Smooth muscle cell of the brain vasculature (primary cell): ENCODE results near the gene PHF21A.
"Not testable (repeated sequence)": the region's sequence is repeated elsewhere in the genome, so short reads cannot be mapped to it uniquely, and the experiment has no call there.

Source experiments
- DNase-seq: peaks from one replicate; pipeline ENCODE4 v3.0.0-alpha.2; 2012; ENCODE audit warnings: low read depth, low spot score

PHF21A gene

DNA sequence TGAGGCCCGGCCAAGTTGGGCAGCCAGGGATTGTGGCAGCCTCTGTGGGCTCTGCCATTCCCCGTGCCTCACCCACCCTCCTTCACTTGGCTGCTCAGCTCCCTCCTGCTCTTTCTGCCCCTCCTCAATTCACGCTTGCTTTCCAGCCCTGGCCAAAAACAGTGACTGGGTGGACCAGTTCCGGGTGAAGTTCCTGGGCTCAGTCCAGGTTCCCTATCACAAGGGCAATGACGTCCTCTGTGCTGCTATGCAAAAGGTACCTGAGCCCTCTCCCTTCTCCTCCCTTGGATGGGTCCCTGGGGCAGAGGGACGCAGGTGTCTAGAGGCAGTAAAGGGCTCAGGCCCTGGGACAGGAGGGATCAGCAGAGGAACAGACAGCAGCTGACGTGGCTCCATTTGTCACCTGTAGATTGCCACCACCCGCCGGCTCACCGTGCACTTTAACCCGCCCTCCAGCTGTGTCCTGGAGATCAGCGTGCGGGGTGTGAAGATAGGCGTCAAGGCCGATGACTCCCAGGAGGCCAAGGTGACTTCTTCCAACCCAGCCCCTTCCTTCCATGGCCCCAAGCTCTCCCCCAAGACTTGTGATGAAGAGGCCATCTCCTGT lies 216.8 kb downstream of the PHF21A start:
- DNase-seq: no peak

GRCh38 chr11:45902452-45903380 lies 218.5 kb downstream of the PHF21A start:
- no peak for DNase-seq

- no peak for DNase-seq
Observed at GRCh38 chr11:45901626-45902025, 219.6 kb downstream of the PHF21A start.

DNA sequence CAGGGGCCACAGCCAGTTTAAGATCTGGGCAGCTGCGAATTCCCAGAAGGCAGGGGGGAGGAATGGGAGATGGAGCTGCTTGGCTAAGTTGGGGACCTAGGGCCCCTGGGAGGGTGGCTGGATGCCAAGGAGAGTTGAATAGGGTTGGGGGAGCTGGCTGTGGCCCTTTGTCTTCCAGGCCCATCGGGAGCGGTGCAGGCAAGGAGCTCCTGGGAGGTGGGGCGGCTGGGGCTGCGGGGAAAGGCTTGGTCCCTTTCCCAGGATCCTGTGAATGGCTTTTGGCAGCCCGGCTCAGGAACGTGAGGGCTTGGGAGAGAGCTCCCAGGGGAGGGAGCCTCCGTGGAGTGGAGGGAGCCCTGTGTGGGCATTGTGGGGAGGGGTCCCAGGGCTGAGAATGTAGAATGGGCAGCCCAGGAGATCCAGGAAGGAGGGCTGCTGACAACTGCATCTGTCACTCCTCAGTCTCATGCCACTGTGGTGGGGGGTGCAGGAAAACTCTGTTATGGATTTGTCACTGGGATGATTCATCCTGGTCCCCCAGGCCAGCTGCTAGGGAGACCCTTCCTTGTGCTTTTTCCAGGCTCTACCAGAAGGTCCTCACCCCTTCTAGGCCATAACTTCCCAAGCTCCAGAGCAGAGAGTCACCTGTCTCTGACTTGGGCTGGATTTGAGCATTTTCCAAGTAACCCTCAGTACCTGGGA lies 220.2 kb downstream of the PHF21A start:
- no peak for DNase-seq

DNA sequence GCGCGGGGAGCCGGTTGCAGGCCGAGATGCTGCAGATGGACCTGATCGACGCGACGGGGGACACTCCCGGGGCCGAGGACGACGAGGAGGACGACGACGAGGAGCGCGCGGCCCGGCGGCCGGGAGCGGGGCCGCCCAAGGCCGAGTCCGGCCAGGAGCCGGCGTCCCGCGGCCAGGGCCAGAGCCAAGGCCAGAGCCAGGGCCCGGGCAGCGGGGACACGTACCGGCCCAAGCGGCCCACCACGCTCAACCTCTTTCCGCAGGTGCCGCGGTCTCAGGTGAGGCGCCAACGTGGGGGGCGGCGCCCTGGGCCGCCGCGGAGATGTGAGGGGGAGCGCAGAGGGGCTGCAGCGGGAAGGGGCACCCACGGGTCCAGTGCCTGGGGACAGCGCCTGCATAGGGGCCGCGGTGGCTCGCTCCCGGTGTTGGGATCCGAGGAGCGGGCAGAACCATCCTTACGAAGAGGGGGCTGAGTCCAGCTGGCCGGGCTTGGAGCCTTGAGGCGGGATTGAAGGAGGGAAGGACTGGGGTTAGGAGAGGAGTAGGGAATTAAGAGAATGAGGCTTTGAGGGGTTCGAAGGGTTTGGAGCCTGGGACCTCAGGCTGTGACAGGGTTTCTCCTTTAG lies 221.0 kb downstream of the PHF21A start:
- not testable (repeated sequence) for DNase-seq

DNA sequence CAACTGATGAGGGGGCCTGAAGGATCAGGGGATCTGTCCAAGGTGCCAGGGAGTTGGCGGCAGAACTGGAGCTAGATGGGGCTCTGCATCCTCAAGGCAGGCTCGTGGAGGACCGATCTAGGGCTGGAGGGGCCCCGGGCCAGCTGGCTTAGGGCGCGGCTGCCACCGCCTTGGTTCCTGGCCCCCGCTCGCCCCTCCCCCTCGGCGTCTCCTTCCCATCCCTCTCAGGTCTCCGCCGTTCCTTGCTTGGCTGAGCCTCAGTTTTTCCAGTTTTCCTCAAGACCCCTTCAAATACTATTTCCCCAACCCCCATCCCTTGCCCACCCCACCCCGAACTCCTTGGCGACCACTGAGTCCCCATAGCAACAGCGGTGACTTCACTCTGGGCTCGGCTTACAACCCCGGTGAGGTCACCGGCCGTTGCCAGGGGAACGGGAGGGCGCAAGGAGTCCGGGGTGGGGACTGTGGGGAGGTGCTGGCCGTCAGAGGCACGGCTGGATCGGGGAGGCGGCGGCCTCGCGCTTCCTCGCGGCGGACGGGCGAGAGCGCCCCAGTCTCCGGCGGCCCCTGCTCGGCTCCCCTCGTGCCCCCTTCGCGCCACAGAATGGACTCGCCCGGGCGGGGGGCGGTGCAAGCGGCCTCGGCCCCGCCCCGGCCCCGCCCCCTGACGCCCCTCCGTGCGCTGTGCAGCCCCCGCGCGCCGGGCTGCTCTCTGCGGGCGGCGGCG lies 221.6 kb downstream of the PHF21A start:
- DNase-seq: peak; percentile 52

GRCh38 chr11:45899086-45899447 lies 222.2 kb downstream of the PHF21A start:
- DNase-seq: no peak

GRCh38 chr11:45897556-45897955 lies 223.7 kb downstream of the PHF21A start:
- no peak for DNase-seq

GRCh38 chr11:45896422-45896984 lies 224.8 kb downstream of the PHF21A start:
- no peak for DNase-seq

- DNase-seq: no peak
Observed at GRCh38 chr11:45895553-45896259, 225.5 kb downstream of the PHF21A start.

DNA sequence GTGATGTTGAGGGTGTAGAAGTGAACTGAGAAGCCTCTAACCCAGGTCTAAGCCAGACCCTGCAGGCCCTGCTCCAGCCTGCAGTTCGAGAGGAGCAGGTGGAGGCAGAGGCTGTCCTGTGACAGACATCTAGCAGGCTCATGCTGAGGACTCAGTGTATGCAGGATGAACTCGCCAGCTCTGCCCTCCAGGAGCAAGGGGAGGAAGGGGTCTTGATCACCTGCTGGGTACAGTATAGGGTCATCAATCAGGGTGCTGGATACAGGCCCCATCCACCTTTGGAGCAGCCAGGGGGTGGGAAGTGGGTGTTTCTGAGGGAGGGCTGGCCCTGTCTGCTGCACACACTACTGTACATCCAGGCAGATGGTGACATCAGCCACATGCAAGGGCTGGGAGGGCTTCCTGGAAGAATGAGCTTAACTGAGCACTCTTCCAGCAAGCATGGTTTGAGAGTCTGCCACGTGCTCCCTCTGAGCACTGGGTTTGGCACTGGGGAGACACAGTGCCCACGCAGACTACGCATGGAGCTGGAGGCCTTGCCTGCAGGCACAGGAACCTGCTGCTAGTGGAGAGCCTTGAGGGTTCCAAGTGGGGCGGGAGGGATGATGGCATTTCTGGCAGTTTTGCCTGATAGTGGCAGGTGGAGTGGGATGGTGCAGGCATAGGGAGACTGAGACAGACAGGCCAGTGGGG lies 226.6 kb downstream of the PHF21A start:
- no peak for DNase-seq

- DNase-seq: no peak
Observed at GRCh38 chr11:45892856-45893255, 228.4 kb downstream of the PHF21A start.

GRCh38 chr11:45890886-45891550 lies 230.2 kb downstream of the PHF21A start:
- DNase-seq: no peak

DNA sequence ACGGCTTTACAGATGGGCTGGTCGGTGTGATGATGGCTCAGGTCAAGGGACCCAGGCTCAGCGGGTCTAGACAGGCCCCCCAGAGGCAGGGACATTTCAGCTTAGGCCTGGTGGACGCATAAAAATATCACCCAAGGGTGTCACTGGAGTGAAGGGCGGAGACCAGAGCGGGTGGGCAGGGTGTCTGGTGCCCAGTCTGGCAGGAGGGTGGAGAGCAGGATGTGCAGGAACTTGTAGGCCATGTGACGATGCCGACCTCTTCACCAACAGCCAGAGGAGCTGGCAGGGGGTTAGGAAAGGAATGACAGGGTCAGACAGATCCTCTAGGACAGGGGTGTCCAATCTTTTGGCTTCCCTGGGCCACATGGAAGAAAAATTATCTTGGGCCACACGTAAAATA lies 231.3 kb downstream of the PHF21A start:
- DNase-seq: no peak

DNA sequence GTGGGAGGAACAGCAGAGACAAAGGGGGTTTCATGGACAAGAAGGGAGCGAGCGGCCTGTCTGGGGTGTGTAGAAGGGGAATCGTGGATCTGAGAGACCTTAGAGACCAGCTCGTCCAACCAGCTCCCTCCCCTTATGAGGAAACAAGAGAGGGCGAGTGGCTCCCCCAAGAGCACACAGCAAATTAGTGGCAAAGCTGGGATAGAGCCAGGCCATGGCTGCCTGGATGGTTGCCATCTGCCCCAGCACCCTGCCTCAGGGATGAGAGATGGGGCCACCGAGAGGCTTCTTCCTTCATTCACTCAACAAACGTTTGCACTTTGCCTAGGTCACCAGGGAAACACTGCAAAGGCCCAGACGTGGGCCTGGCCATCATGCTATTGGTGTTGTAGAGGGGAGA lies 231.7 kb downstream of the PHF21A start:
- no peak for DNase-seq

DNA sequence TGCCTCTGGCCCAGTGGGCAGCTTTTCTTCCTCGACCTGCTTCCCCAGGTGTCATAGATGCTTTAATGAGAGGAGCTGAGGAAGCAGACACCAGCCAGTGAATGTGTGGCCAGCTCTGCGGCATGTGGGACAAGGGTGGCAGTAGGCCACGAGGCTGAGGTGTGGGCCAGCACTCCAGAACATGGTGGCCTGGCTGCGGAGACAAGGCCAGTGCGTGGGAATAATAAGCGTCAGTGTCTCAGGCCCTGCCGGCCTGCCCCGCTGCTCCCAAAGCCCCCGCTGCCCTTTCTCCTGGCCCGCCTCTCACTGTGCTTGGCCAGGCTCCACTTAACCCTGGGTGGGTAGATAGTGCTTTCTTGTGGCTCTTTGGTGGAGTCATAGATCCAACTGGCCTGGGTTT lies 233.7 kb downstream of the PHF21A start:
- no peak for DNase-seq

DNA sequence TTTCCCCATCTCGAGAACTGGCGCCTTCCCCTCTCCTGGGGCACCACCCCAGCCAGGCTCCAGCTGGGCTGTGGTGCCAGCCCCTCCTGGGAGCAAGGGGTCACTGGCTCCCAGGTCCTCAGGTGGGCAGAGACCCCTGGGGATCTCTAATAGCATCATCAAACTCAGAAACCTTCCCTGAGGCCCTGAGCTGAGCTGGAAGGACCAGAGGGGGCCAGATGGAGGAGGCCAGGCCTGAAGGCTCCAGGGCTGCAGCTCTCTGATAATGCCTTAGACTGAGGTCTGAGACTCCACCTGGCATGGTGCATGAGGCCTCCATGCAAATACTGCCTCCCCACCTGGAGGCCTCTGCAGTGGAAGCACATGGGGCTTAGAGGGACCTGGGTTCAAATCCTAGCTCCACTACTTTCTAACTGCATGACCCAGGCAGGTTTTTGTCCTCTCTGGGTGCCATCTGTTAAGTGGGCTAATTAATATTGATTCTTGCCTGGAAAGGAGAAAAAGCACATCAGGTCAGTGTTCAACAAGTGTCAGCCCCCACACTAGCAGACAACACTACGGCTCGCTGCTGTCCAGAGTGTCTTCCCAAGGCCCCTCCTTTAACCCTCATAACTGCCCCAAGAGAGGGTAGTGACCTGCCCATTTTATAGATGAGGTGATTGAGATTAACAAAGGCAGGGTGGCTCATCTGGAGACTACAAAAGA lies 234.3 kb downstream of the PHF21A start:
- DNase-seq: no peak

GRCh38 chr11:45885921-45886721 lies 235.1 kb downstream of the PHF21A start:
- DNase-seq: no peak
